Thyroid gland (tissue), 4 donors: ENCODE results near the gene CARD11.
"Not testable (repeated sequence)": the region's sequence is repeated elsewhere in the genome, so short reads cannot be mapped to it uniquely, and the experiment has no call there.

Source experiments
- CTCF ChIP-seq, 6 experiments: fragments of 200-600 bp in 3 of 6; fragments of 450-650 bp in 3 of 6; sonication (generic) in 3 of 6; IDR thresholded peaks; one replicate each; pipeline ENCODE4 v1.5.1; 2016 to 2019; ENCODE audit warnings: antibody characterized with exemption in 6 of 6, mild to moderate bottlenecking in 2 of 6, inconsistent platforms in 1 of 6, moderate library complexity in 1 of 6
- POLR2A ChIP-seq, 2 donors: fragments of 450-650 bp; IDR thresholded peaks; one replicate each; pipeline ENCODE4 v1.6.1; 2017; ENCODE audit warnings: antibody characterized with exemption in 2 of 2, mild to moderate bottlenecking in 2 of 2, moderate library complexity in 1 of 2

GRCh38 chr7:2957369-2957727 lies 86.3 kb downstream of the CARD11 start:
- TF ChIP-seq POLR2A, CTCF (IDR thresholded peaks at IDR 0.05): not testable (repeated sequence)
